ENCODE measurements around the gene ADORA2A.
A peak's percentile ranks its signal among the peaks of the same experiment; 100 is the strongest.

Gene ADORA2A

DNA sequence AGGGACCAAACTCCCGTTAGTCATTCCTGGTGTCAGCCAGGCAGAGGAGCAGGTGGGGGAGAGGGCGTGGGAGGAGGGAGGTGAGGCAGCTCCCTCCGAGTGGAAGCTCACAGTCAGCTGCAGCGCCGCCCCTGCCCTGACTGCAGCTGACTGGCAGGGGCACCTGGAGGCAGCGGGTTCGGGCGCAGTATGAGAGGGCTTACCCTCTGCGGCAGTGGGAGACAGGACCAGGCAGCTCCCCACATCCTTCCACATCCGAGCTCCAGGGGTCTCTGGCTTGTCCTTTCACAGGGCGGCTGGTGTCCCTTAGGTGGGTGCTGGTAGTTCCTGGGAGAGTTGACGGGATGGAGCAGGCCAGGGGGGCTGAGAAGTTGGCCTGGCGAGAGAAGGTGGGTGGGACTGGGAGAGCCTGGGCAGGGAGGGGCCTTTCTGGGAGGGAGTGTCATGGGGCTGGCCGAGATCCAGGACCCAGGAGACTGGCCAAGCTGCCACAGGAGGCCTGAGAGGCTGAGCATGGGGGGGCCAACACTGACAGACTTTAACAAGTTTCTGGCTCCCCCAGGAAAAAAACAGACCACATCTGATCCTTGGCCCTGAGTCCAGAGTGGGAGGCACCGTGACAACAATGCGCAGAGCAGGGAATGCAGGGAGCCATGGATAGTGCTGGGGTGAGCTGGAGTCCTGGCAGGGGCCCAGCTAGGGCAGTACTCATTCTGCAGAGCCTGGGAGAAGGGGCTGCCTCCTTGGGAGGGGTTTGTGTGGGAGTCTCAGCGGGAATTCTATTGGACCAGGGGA is 4.9 kb downstream of the ADORA2A start:
- Histone ChIP-seq H3K4me1 (ENCODE audit: control insufficient read depth, insufficient read depth, low read length, poor library complexity, severe bottlenecking) (peaks cover 86% of the 10 kb centered on the region), H3K27ac (ENCODE audit: insufficient read depth, low read length, poor library complexity, severe bottlenecking) (peak overlapping the region; percentile 52), H3K27me3 (replicated peaks; ENCODE audit: control insufficient read depth, insufficient read depth, low read length, poor library complexity, severe bottlenecking) (no peaks in the 10 kb centered on the region)

DNA sequence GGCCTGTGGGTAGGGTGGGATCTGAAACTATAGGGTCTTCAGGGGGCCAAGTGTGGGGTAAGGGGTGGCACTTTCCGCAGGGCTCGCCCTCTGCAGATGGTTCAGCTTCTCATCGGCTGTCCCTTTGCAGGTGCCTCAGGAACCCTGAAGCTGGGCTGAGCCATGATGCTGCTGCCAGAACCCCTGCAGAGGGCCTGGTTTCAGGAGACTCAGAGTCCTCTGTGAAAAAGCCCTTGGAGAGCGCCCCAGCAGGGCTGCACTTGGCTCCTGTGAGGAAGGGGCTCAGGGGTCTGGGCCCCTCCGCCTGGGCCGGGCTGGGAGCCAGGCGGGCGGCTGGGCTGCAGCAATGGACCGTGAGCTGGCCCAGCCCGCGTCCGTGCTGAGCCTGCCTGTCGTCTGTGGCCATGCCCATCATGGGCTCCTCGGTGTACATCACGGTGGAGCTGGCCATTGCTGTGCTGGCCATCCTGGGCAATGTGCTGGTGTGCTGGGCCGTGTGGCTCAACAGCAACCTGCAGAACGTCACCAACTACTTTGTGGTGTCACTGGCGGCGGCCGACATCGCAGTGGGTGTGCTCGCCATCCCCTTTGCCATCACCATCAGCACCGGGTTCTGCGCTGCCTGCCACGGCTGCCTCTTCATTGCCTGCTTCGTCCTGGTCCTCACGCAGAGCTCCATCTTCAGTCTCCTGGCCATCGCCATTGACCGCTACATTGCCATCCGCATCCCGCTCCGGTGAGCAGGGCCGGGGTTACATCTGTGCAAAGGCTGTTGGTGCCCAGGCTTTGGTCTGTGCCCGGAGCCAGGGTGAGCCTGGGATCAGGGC is 5.8 kb downstream of the ADORA2A start:
- Histone ChIP-seq H3K9me3 (ENCODE audit: control insufficient read depth, low read length) (no peaks in the 10 kb centered on the region), H3K4me1 (ENCODE audit: control insufficient read depth, insufficient read depth, low read length, poor library complexity, severe bottlenecking) (peaks cover 77% of the 10 kb centered on the region), H3K27ac (ENCODE audit: insufficient read depth, low read length, poor library complexity, severe bottlenecking) (peak overlapping the region; percentile 71), H3K36me3 (ENCODE audit: control insufficient read depth, insufficient read depth, low read length) (peaks cover 17% of the 10 kb centered on the region), H3K4me3 (ENCODE audit: insufficient read depth, low read depth, low read length, poor library complexity, severe bottlenecking) (peak overlapping the region; percentile 10), H3K27me3 (replicated peaks; ENCODE audit: control insufficient read depth, insufficient read depth, low read length, poor library complexity, severe bottlenecking) (no peaks in the 10 kb centered on the region)
- no peak for DNase-seq

More for the DNA sequence above, 4.9 kb downstream of the ADORA2A start:
- H3K9me3 ChIP-seq (ENCODE audit: control insufficient read depth, low read length): no peaks in the 10 kb centered on the region
- H3K4me3 ChIP-seq (ENCODE audit: insufficient read depth, low read depth, low read length, poor library complexity, severe bottlenecking): no peak overlapping the region
- DNase-seq: no peak
- H3K36me3 ChIP-seq (ENCODE audit: control insufficient read depth, insufficient read depth, low read length): peaks cover 17% of the 10 kb centered on the region

DNA sequence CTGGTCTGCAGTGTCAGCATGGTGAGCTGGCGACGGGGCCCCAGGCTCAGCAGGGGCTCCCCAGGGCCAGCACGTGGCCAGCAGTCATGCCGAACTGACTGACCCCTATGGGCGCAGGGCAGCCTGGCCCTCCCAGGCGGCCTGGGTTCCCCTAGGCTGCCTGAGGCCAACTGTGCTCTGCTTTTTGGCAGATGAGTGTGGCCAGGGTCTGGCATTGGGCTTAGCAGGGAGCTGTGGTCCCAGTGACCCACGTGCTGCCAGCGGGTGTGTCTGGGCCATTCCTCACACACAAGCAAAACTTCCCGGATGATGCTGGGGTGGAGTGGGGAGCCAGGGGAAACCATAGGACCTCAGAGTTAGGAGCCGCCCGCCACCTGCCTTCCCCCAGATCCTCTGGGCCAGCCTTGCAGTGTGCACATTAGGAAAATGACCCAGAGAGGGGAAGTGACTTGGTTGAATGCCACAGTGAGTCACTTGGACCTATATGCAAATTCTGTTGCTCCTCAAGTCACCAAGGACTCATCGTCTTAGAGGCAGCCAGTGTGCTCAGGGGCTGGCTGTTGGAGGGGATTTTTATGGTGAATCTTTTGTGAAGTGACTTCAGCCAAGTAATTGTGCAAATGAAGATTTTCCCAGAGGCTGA is 6.5 kb downstream of the ADORA2A start:
- Histone ChIP-seq H3K4me3 (ENCODE audit: insufficient read depth, low read depth, low read length, poor library complexity, severe bottlenecking) (peak overlapping the region; percentile 10), H3K27ac (ENCODE audit: insufficient read depth, low read length, poor library complexity, severe bottlenecking) (peak overlapping the region; percentile 71), H3K4me1 (ENCODE audit: control insufficient read depth, insufficient read depth, low read length, poor library complexity, severe bottlenecking) (peaks cover 71% of the 10 kb centered on the region), H3K9me3 (ENCODE audit: control insufficient read depth, low read length) (no peaks in the 10 kb centered on the region), H3K36me3 (ENCODE audit: control insufficient read depth, insufficient read depth, low read length) (peaks cover 17% of the 10 kb centered on the region), H3K27me3 (replicated peaks; ENCODE audit: control insufficient read depth, insufficient read depth, low read length, poor library complexity, severe bottlenecking) (no peaks in the 10 kb centered on the region)
- DNase-seq: peak in 2 of 3 donors; percentile 13 to 32

DNA sequence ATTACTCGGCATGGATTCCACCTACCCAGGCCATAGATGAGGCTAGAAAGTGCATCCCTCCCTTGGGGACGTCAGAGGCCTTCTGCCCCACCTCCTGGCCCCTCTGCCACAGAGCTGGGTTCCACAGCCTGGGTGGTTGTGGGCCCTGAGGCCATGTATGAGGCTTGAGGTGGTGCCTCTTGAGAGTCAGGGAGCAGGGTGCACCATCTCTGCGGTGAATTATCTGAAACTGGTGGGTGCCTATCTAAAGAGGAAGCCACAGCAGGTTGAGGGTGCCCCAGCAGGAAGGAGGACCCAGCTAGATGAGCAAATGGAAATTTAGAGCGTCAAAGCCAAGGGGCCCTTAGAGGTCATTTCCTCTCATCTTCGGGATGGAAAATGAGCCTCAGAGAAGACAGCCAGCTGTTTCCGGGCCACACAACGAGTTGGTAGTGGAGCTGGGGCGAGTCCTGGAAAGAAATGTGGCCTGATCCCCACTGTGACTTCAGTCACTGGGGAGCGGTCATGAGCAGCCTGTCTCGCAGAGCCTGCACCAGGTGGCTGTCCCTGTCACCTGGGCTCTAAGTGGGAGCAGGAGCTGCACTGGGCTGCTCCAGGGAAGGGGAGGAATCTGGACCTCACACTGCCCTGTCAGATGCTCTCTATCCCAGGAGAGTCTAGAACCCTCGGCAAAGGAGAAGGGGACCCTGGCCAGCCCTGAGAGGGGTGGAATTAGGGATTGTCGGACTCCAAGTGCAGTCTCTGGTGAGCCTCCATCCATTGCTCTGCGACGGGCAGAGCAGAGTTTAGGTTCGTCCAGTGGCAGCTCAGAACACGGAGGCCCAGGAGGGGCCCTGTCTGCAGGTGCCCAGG is 7.3 kb downstream of the ADORA2A start:
- H3K4me1 ChIP-seq (ENCODE audit: control insufficient read depth, insufficient read depth, low read length, poor library complexity, severe bottlenecking): peaks cover 64% of the 10 kb centered on the region
- peaks cover 22% of the 10 kb centered on the region for H3K36me3 ChIP-seq (ENCODE audit: control insufficient read depth, insufficient read depth, low read length)
- DNase-seq: peak; percentile 58 to 69 (median 62)
- peak overlapping the region; percentile 71 for H3K27ac ChIP-seq (ENCODE audit: insufficient read depth, low read length, poor library complexity, severe bottlenecking)
- no peaks in the 10 kb centered on the region for H3K27me3 ChIP-seq (replicated peaks; ENCODE audit: control insufficient read depth, insufficient read depth, low read length, poor library complexity, severe bottlenecking)
- no peaks in the 10 kb centered on the region for H3K9me3 ChIP-seq (ENCODE audit: control insufficient read depth, low read length)
- no peak overlapping the region for H3K4me3 ChIP-seq (ENCODE audit: insufficient read depth, low read depth, low read length, poor library complexity, severe bottlenecking)

DNA sequence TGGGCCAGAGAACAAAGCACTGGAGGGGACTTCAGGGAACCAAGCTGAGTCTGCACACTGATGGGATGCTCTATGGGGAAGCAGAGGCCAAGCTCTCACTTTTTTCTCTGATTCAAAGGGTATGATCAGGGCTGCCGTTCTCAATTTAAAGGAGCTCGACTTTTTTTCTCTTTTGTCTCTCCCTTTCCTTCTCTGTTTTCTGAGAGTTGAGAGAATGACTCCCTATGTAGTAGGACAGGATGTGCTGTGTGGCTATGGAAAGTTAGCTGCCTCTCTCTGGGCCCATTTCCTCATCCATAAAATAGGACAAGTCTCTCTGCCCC is 7.9 kb downstream of the ADORA2A start:
- Histone ChIP-seq H3K4me1 (ENCODE audit: control insufficient read depth, insufficient read depth, low read length, poor library complexity, severe bottlenecking) (peaks cover 58% of the 10 kb centered on the region), H3K36me3 (ENCODE audit: control insufficient read depth, insufficient read depth, low read length) (peaks cover 28% of the 10 kb centered on the region), H3K27me3 (replicated peaks; ENCODE audit: control insufficient read depth, insufficient read depth, low read length, poor library complexity, severe bottlenecking) (no peaks in the 10 kb centered on the region), H3K4me3 (ENCODE audit: insufficient read depth, low read depth, low read length, poor library complexity, severe bottlenecking) (no peak overlapping the region), H3K27ac (ENCODE audit: insufficient read depth, low read length, poor library complexity, severe bottlenecking) (peak overlapping the region; percentile 71), H3K9me3 (ENCODE audit: control insufficient read depth, low read length) (no peaks in the 10 kb centered on the region)
- DNase-seq: no peak

DNA sequence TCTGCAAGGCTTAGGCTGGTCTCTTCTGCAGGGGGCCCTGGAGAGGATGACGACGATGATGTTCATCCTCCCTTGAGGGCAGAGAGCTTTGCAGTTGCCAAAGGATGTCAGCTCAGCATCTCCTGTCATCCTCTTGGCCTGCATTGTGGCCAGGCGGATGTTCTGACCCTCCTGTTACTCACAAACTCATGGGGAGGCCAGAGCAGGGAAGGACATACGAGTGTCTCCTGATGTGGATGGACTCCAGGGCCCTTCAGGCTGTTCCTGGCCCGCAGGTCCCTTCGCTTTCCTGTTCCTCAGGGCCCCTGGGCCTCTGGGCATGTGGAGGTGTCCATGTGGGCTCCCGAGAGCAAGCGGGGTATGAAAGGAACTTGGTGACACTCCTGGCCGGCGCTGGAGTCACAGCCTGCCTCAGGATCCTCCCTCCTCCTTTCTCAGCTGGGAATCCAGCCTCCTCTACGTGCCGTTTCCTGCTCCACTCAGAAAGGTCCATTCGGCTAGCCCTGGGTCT is 8.5 kb downstream of the ADORA2A start:
- Histone ChIP-seq H3K4me1 (ENCODE audit: control insufficient read depth, insufficient read depth, low read length, poor library complexity, severe bottlenecking) (peaks cover 52% of the 10 kb centered on the region), H3K27me3 (replicated peaks; ENCODE audit: control insufficient read depth, insufficient read depth, low read length, poor library complexity, severe bottlenecking) (no peaks in the 10 kb centered on the region), H3K27ac (ENCODE audit: insufficient read depth, low read length, poor library complexity, severe bottlenecking) (peak overlapping the region; percentile 71), H3K36me3 (ENCODE audit: control insufficient read depth, insufficient read depth, low read length) (peaks cover 35% of the 10 kb centered on the region), H3K4me3 (ENCODE audit: insufficient read depth, low read depth, low read length, poor library complexity, severe bottlenecking) (no peak overlapping the region), H3K9me3 (ENCODE audit: control insufficient read depth, low read length) (no peaks in the 10 kb centered on the region)
- DNase-seq: no peak

DNA sequence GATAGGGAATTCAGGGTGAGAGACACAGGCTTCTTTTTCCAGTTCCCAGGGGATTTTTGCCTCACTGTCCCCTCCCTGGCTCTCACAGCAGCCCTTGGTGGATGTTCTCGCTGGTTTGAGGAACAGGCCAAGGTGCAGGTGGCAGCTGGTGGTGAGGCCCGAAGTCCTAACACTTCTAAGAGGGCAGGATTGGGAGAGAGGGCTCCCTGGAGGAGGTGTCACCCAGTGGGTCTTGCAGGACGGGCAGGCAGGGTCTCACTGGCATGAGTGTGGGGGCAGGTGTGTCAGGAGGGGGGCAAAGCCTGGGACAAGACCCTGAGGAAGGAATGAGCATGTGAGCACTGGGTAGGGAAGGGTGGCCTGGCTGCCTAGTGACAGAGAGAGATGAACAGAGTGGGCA is 9.2 kb downstream of the ADORA2A start:
- no peak for DNase-seq
- no peaks in the 10 kb centered on the region for H3K27me3 ChIP-seq (replicated peaks; ENCODE audit: control insufficient read depth, insufficient read depth, low read length, poor library complexity, severe bottlenecking)
- H3K4me3 ChIP-seq (ENCODE audit: insufficient read depth, low read depth, low read length, poor library complexity, severe bottlenecking): no peak overlapping the region
- peaks cover 41% of the 10 kb centered on the region for H3K36me3 ChIP-seq (ENCODE audit: control insufficient read depth, insufficient read depth, low read length)
- H3K9me3 ChIP-seq (ENCODE audit: control insufficient read depth, low read length): no peaks in the 10 kb centered on the region
- no peak overlapping the region for H3K27ac ChIP-seq (ENCODE audit: insufficient read depth, low read length, poor library complexity, severe bottlenecking)
- peaks cover 46% of the 10 kb centered on the region for H3K4me1 ChIP-seq (ENCODE audit: control insufficient read depth, insufficient read depth, low read length, poor library complexity, severe bottlenecking)

DNA sequence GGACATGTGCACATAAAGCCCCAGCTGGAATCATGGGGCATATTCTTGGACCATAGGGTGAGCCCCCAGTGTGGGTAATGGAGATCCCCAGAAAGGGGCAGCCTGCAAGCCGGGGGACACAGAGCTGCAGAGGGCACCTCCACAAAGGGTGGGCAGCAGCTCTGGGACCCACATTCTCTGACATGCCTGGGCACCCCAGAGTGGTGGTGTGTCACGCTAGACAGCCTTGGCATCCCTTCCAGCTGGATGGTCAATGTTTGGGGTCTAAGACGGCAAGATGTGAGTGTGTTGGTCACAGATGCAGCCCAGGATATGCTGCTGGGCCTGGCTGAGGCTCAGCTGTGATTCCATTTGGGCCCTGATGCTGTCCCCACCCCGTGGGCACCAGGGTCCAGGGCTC is 9.7 kb downstream of the ADORA2A start:
- Histone ChIP-seq H3K9me3 (ENCODE audit: control insufficient read depth, low read length) (no peaks in the 10 kb centered on the region), H3K27me3 (replicated peaks; ENCODE audit: control insufficient read depth, insufficient read depth, low read length, poor library complexity, severe bottlenecking) (no peaks in the 10 kb centered on the region), H3K4me1 (ENCODE audit: control insufficient read depth, insufficient read depth, low read length, poor library complexity, severe bottlenecking) (peaks cover 42% of the 10 kb centered on the region), H3K27ac (ENCODE audit: insufficient read depth, low read length, poor library complexity, severe bottlenecking) (no peak overlapping the region), H3K4me3 (ENCODE audit: insufficient read depth, low read depth, low read length, poor library complexity, severe bottlenecking) (no peak overlapping the region), H3K36me3 (ENCODE audit: control insufficient read depth, insufficient read depth, low read length) (peaks cover 46% of the 10 kb centered on the region)
- no peak for DNase-seq

DNA sequence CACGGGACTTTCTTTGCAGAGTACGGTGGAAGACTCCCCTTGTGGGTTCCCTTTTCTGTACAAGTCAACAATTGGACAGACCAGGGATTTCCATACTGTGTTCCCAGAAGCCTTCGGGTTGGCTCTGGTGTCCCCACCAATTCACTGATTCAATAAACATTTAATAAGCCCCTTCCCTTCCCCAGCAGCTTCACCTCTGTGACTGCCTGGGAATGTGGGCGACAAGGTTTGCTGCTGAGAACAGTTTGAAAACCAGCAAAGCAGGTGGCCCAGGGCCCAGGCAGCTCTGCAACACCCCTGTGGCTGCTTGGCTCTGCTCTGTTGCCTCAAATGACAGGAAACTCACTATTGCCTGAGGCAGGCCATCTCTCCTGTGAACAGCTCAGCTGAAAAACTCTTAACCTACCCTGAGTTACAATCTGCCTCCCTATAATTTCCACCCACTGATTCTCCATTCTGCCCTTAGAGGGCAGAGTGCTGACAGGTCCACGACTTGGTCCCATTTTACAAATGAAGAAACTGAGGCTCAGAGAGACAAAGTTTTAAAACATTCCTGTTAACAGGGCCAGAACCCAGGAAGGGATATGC is 10.4 kb downstream of the ADORA2A start:
- H3K9me3 ChIP-seq (ENCODE audit: control insufficient read depth, low read length): no peaks in the 10 kb centered on the region
- H3K36me3 ChIP-seq (ENCODE audit: control insufficient read depth, insufficient read depth, low read length): peaks cover 54% of the 10 kb centered on the region
- peaks cover 35% of the 10 kb centered on the region for H3K4me1 ChIP-seq (ENCODE audit: control insufficient read depth, insufficient read depth, low read length, poor library complexity, severe bottlenecking)
- no peaks in the 10 kb centered on the region for H3K27me3 ChIP-seq (replicated peaks; ENCODE audit: control insufficient read depth, insufficient read depth, low read length, poor library complexity, severe bottlenecking)
- no peak overlapping the region for H3K27ac ChIP-seq (ENCODE audit: insufficient read depth, low read length, poor library complexity, severe bottlenecking)
- H3K4me3 ChIP-seq (ENCODE audit: insufficient read depth, low read depth, low read length, poor library complexity, severe bottlenecking): no peak overlapping the region
- no peak for DNase-seq

Data from effector memory CD4-positive, alpha-beta T cell (primary cell).